CD14-positive monocyte (primary cell): ENCODE measurements around the gene RAG2. TPM values are rescaled to one million over a fixed set of nuclear protein-coding genes. Genes with fewer than 3 reads are reported as not detected.

ENCODE experiments used
- DNase-seq, 3 donors: peaks; one replicate each; pipeline ENCODE4 v3.0.0-alpha.2; 2011 to 2022
- H2AFZ ChIP-seq: 2 replicates; pipeline ENCODE4 v1.6.0; 2012; ENCODE audit warnings: mild to moderate bottlenecking, low read depth, low read length, inconsistent platforms; ENCODE audit not compliant: insufficient read depth, poor library complexity, severe bottlenecking
- H3K27ac ChIP-seq, 2 donors: 1 replicate in 1 of 2; 2 replicates in 1 of 2; pipeline ENCODE4 v1.5.1; 2012 to 2013; ENCODE audit warnings: low read length in 2 of 2, control low read depth in 1 of 2, inconsistent platforms in 1 of 2, low read depth in 1 of 2, mild to moderate bottlenecking in 1 of 2
- H3K27me3 ChIP-seq, 2 donors: one replicate each; pipeline versions ENCODE4 v1.6.0 to v1.6.1; 2011 to 2013; ENCODE audit warnings: low read length in 2 of 2; ENCODE audit not compliant: control insufficient read depth in 2 of 2, insufficient read depth in 2 of 2
- H3K36me3 ChIP-seq, 2 donors: replicated peaks in 1 of 2; 1 replicate in 1 of 2; 2 replicates in 1 of 2; pipeline versions ENCODE4 v1.5.1 to v1.6.1; 2012 to 2013; ENCODE audit warnings: low read length in 2 of 2, control low read depth in 1 of 2, inconsistent platforms in 1 of 2, mild to moderate bottlenecking in 1 of 2; ENCODE audit not compliant: insufficient read depth in 2 of 2, control insufficient read depth in 1 of 2
- H3K4me1 ChIP-seq, 2 donors: 1 replicate in 1 of 2; 2 replicates in 1 of 2; pipeline versions ENCODE4 v1.5.1 to v1.6.1; 2012 to 2013; ENCODE audit warnings: low read length in 2 of 2, control low read depth in 1 of 2, inconsistent platforms in 1 of 2, mild to moderate bottlenecking in 1 of 2, moderate library complexity in 1 of 2; ENCODE audit not compliant: insufficient read depth in 2 of 2, control insufficient read depth in 1 of 2
- H3K4me2 ChIP-seq: replicated peaks from 2 replicates; pipeline ENCODE3; 2012; ENCODE audit warnings: low read length, moderate library complexity, mild to moderate bottlenecking; ENCODE audit not compliant: poor library complexity, severe bottlenecking; ENCODE audit errors: extremely low read depth
- H3K4me3 ChIP-seq, 3 experiments: fragments of 200-600 bp in 1 of 3; sonication (generic) in 1 of 3; replicated peaks in 1 of 3; 1 replicate in 2 of 3; 2 replicates in 1 of 3; pipeline ENCODE4 v1.5.1; 2011 to 2013; ENCODE audit warnings: low read length in 3 of 3, mild to moderate bottlenecking in 3 of 3, control low read depth in 2 of 3, low read depth in 2 of 3, inconsistent platforms in 1 of 3, moderate library complexity in 1 of 3
- H3K79me2 ChIP-seq: 2 replicates; pipeline ENCODE4 v1.6.0; 2012; ENCODE audit warnings: mild to moderate bottlenecking, control low read depth, inconsistent platforms, low read length, moderate library complexity; ENCODE audit not compliant: insufficient read depth
- H3K9ac ChIP-seq: 2 replicates; pipeline ENCODE4 v1.6.0; 2017; ENCODE audit warnings: low read length, mild to moderate bottlenecking; ENCODE audit not compliant: insufficient read depth, poor library complexity, severe bottlenecking
- H3K9me3 ChIP-seq, 2 donors: replicated peaks in 1 of 2; 1 replicate in 1 of 2; 2 replicates in 1 of 2; pipeline versions ENCODE4 v1.5.1 to v1.6.1; 2012 to 2013; ENCODE audit warnings: low read length in 2 of 2, control low read depth in 1 of 2; ENCODE audit not compliant: control insufficient read depth in 1 of 2, insufficient read depth in 1 of 2
- H4K20me1 ChIP-seq: 2 replicates; pipeline ENCODE4 v1.6.0; 2012; ENCODE audit warnings: mild to moderate bottlenecking, low read length, control low read depth, moderate library complexity; ENCODE audit not compliant: insufficient read depth
- H3K27ac Mint-ChIP-seq, 7 donors: one replicate each; pipeline ENCODE4 v1.8.0; 2020; ENCODE audit warnings: mild to moderate bottlenecking in 7 of 7, mixed read lengths in 7 of 7, moderate library complexity in 6 of 7, inconsistent platforms in 2 of 7
- H3K27me3 Mint-ChIP-seq, 3 donors: one replicate each; pipeline ENCODE4 v1.8.0; 2021 to 2022; ENCODE audit warnings: low read depth in 3 of 3, mild to moderate bottlenecking in 3 of 3, mixed read lengths in 3 of 3, moderate library complexity in 3 of 3, inconsistent platforms in 1 of 3
- H3K36me3 Mint-ChIP-seq, 2 donors: one replicate each; pipeline ENCODE4 v1.8.0; 2020; ENCODE audit warnings: mixed read lengths in 2 of 2, inconsistent platforms in 1 of 2, mild to moderate bottlenecking in 1 of 2
- H3K4me1 Mint-ChIP-seq: one replicate; pipeline ENCODE4 v1.8.0; 2020; ENCODE audit warnings: mild to moderate bottlenecking, mixed read lengths
- H3K4me3 Mint-ChIP-seq, 2 donors: one replicate each; pipeline ENCODE4 v1.8.0; 2020; ENCODE audit warnings: mild to moderate bottlenecking in 2 of 2, mixed read lengths in 2 of 2, moderate library complexity in 1 of 2
- H3K9me3 Mint-ChIP-seq, 7 donors: one replicate each; pipeline ENCODE4 v1.8.0; 2020 to 2022; ENCODE audit warnings: mixed read lengths in 7 of 7, mild to moderate bottlenecking in 6 of 7, moderate library complexity in 6 of 7, inconsistent platforms in 2 of 7
- CTCF ChIP-seq: fragments of 200-600 bp; IDR thresholded peaks from one replicate; pipeline ENCODE4 v1.8.0; 2022; ENCODE audit warnings: antibody characterized with exemption, mild to moderate bottlenecking
- WGBS: methylation state at CpG from one replicate; pipeline ENCODE4 v1.1.5; 2013; ENCODE audit warnings: missing lambda C conversion rate; ENCODE audit not compliant: insufficient coverage; 5-methylcytosine and 5-hydroxymethylcytosine counted together
- intact Hi-C, 2 donors: fragments of 100-400 bp; cut with micrococcal nuclease; formaldehyde crosslinking; loops; one replicate each; pipeline versions ENCODE4 v1.15.0 to v1.15.1; 2023
- polyA plus RNA-seq, 3 donors: library from polyadenylated mRNA; depleted of rRNA in 1 of 3; unstranded in 2 of 3; stranded (reverse) in 1 of 3; fragments of 300-500 nt in 2 of 3; fragments of >200 nt in 1 of 3; fragmentation: Illumina TruSeq in 2 of 3; gene quantifications; 1 replicate in 2 of 3; 2 replicates in 1 of 3; pipeline ENCODE4 v1.2.3, GENCODE V29; 2012 to 2021

The RAG2 gene
- polyA plus RNA-seq, 3 donors = not detected

- TF ChIP-seq CTCF = no peak
- Histone ChIP-seq H3K9ac (no peak overlapping the region), H2AFZ (no peak overlapping the region), H3K9me3 (no peaks in the 10 kb centered on the region), H3K27ac (no peak overlapping the region), H3K79me2 (no peaks in the 10 kb centered on the region), H3K4me3 (no peak overlapping the region), H3K4me2 (no peak overlapping the region), H3K4me1 (peaks cover 6 to 10% of the 10 kb centered on the region in 2 donors), H3K36me3 (no peaks in the 10 kb centered on the region), H3K27me3 (no peaks in the 10 kb centered on the region), H4K20me1 (no peaks in the 10 kb centered on the region)
- Mint-ChIP-seq H3K4me1 (peaks cover 18% of the 10 kb centered on the region), H3K4me3 (no peak overlapping the region), H3K9me3 (no peaks in the 10 kb centered on the region), H3K27ac (no peak overlapping the region), H3K36me3 (no peaks in the 10 kb centered on the region), H3K27me3 (no peaks in the 10 kb centered on the region)
- intact Hi-C loops = no loop called here
- no peak for DNase-seq
Observed at GRCh38 chr11:36620246-36620645, 22.2 kb upstream of the RAG2 start.

- intact Hi-C loops = no loop called here
- no peak for DNase-seq
- peaks cover 0 to 2% (median 0%) of the 10 kb centered on the region in 7 donors for H3K9me3 Mint-ChIP-seq
- Histone ChIP-seq H3K27me3 (no peaks in the 10 kb centered on the region), H2AFZ (no peak overlapping the region), H3K79me2 (no peaks in the 10 kb centered on the region), H3K4me2 (peak overlapping the region; percentile 24), H3K27ac (no peak overlapping the region), H4K20me1 (no peaks in the 10 kb centered on the region), H3K4me3 (no peak overlapping the region), H3K9me3 (no peaks in the 10 kb centered on the region), H3K9ac (no peak overlapping the region), H3K4me1 (peaks cover 6 to 10% of the 10 kb centered on the region in 2 donors), H3K36me3 (no peaks in the 10 kb centered on the region)
- H3K4me3 Mint-ChIP-seq = peak overlapping the region in 1 of 2 donors; percentile 28
- peaks cover 18% of the 10 kb centered on the region for H3K4me1 Mint-ChIP-seq
- H3K27me3 Mint-ChIP-seq = no peaks in the 10 kb centered on the region
- 0% methylated on average over 1 of the region's 5 CpGs for WGBS
- no peak overlapping the region for H3K27ac Mint-ChIP-seq
- no peaks in the 10 kb centered on the region for H3K36me3 Mint-ChIP-seq
- TF ChIP-seq CTCF = no peak
Observed at GRCh38 chr11:36619502-36619901, 21.5 kb upstream of the RAG2 start.
